NT2/D1 (cell line): Measurements from ENCODE around the gene WNT8B.

Source experiments
- SUZ12 ChIP-seq: IDR thresholded peaks from 2 replicates; pipeline ENCODE4 v1.6.1; 2011; ENCODE audit not compliant: insufficient read length, insufficient read depth; ENCODE audit errors: extremely low read depth
- ZNF274 ChIP-seq: IDR thresholded peaks from 2 replicates; pipeline ENCODE4 v1.6.1; 2011; ENCODE audit warnings: mild to moderate bottlenecking, low read depth, low read length

- no peak for TF ChIP-seq ZNF274
- TF ChIP-seq SUZ12, result no peak
Measured at GRCh38 chr10:100528123-100528886, 65.5 kb downstream of the WNT8B start.
